NCI-H187 (cell line): ENCODE results near the gene DEGS2.
A peak's percentile ranks its signal among the peaks of the same experiment; 100 is the strongest.

ENCODE experiments used
- DNase-seq, 2 experiments: peaks; one replicate each; lab custom pipeline; 2025; lab: John Stamatoyannopoulos, UW

Gene DEGS2

GRCh38 chr14:100148837-100149731, 10.4 kb downstream of the DEGS2 start:
- DNase-seq: no peak

GRCh38 chr14:100147691-100148464, 11.6 kb downstream of the DEGS2 start:
- DNase-seq: no peak

GRCh38 chr14:100147181-100147631, 12.2 kb downstream of the DEGS2 start:
- DNase-seq: peak; percentile 33 to 64

GRCh38 chr14:100146531-100147091, 12.8 kb downstream of the DEGS2 start:
- DNase-seq: peak in 1 of 2 experiments; percentile 47

GRCh38 chr14:100145682-100146464, 13.6 kb downstream of the DEGS2 start:
- DNase-seq: no peak

GRCh38 chr14:100144996-100145646, 14.3 kb downstream of the DEGS2 start:
- no peak for DNase-seq

- no peak for DNase-seq
Observed at GRCh38 chr14:100144645-100144995, 14.8 kb downstream of the DEGS2 start.

GRCh38 chr14:100143934-100144333, 15.5 kb downstream of the DEGS2 start:
- no peak for DNase-seq

- no peak for DNase-seq
Observed at GRCh38 chr14:100143523-100143922, 15.9 kb downstream of the DEGS2 start.

- no peak for DNase-seq
Observed at GRCh38 chr14:100142073-100143040, 17.1 kb downstream of the DEGS2 start.

GRCh38 chr14:100141098-100141497, 18.3 kb downstream of the DEGS2 start:
- DNase-seq: no peak

- peak; percentile 55 to 84 for DNase-seq
Observed at GRCh38 chr14:100140452-100141078, 18.9 kb downstream of the DEGS2 start.

GRCh38 chr14:100138955-100139354, 20.5 kb downstream of the DEGS2 start:
- DNase-seq: no peak

GRCh38 chr14:100138082-100138787, 21.2 kb downstream of the DEGS2 start:
- no peak for DNase-seq

- DNase-seq: no peak
Observed at GRCh38 chr14:100137173-100137572, 22.3 kb downstream of the DEGS2 start.

GRCh38 chr14:100135784-100136183, 23.7 kb downstream of the DEGS2 start:
- DNase-seq: no peak

GRCh38 chr14:100135073-100135472, 24.4 kb downstream of the DEGS2 start:
- no peak for DNase-seq

- no peak for DNase-seq
Observed at GRCh38 chr14:100134586-100134985, 24.9 kb downstream of the DEGS2 start.

- no peak for DNase-seq
Observed at GRCh38 chr14:100132903-100133510, 26.4 kb downstream of the DEGS2 start.
